RWPE2 (cell line): ENCODE results near the gene OR5B12.
"Not testable (repeated sequence)": the region's sequence is repeated elsewhere in the genome, so short reads cannot be mapped to it uniquely, and the experiment has no call there.

Experiments
- ATAC-seq: fragments of 200-7000 bp; cut with Tn5 transposase; 3 replicates; pipeline ENCODE4 v1.9.1; 2021; ENCODE audit warnings: low read depth
- DNase-seq: peaks from one replicate; pipeline ENCODE4 v3.0.0-alpha.2; 2020; ENCODE audit warnings: low spot score
- H3K27ac ChIP-seq: fragments of 450-650 bp; 2 replicates; pipeline ENCODE4 v1.5.1; 2017; ENCODE audit warnings: mild to moderate bottlenecking; ENCODE audit not compliant: poor library complexity, severe bottlenecking
- H3K27me3 ChIP-seq: fragments of 250-450 bp; sonication (Bioruptor Pico); 2 replicates; pipeline ENCODE4 v1.5.1; 2021; ENCODE audit warnings: mild to moderate bottlenecking, moderate library complexity; ENCODE audit not compliant: insufficient read depth, poor library complexity, severe bottlenecking
- H3K36me3 ChIP-seq: fragments of 250-450 bp; sonication (Bioruptor Pico); 2 replicates; pipeline ENCODE4 v1.5.1; 2020; ENCODE audit warnings: low read depth, mild to moderate bottlenecking, moderate library complexity
- H3K4me1 ChIP-seq: fragments of 250-450 bp; sonication (Bioruptor Pico); 2 replicates; pipeline ENCODE4 v1.5.1; 2021; ENCODE audit warnings: mild to moderate bottlenecking, moderate library complexity; ENCODE audit not compliant: insufficient read depth, poor library complexity, severe bottlenecking
- H3K4me3 ChIP-seq: fragments of 250-450 bp; sonication (Bioruptor Pico); 2 replicates; pipeline ENCODE4 v1.5.1; 2021; ENCODE audit warnings: mild to moderate bottlenecking, moderate library complexity; ENCODE audit not compliant: severe bottlenecking
- H3K9me3 ChIP-seq: fragments of 250-450 bp; sonication (Bioruptor Pico); 2 replicates; pipeline ENCODE4 v1.5.1; 2021; ENCODE audit warnings: mild to moderate bottlenecking, moderate library complexity; ENCODE audit not compliant: severe bottlenecking
- CTCF ChIP-seq: fragments of 450-650 bp; IDR thresholded peaks from one replicate; pipeline ENCODE4 v1.5.1; 2017; ENCODE audit warnings: mild to moderate bottlenecking, moderate library complexity; ENCODE audit not compliant: poor library complexity, severe bottlenecking

Gene OR5B12

GRCh38 chr11:58406774-58407173 lies 35.3 kb downstream of the OR5B12 start, which contains the start of gene OR5B3:
Gene OR5B3, minus strand, starts transcription at chr11:58406874. Its CDS starts 3,465 bp downstream, at chr11:58403409.
- Histone ChIP-seq H3K27me3 (no peaks in the 10 kb centered on the region), H3K27ac (no peak within 1 kb of the TSS), H3K4me3 (no peak within 1 kb of the TSS), H3K9me3 (peaks cover 1% of the 10 kb centered on the region), H3K4me1 (no peaks in the 10 kb centered on the region), H3K36me3 (no peaks in the 10 kb centered on the region)
- ATAC-seq, result no peak
- DNase-seq, result no peak
- TF ChIP-seq CTCF, result no peak

GRCh38 chr11:58399622-58400021 lies 42.4 kb downstream of the OR5B12 start:
- H3K27ac ChIP-seq, H3K27me3 ChIP-seq, H3K4me1 ChIP-seq, DNase-seq, H3K4me3 ChIP-seq, H3K9me3 ChIP-seq, H3K36me3 ChIP-seq: not testable (repeated sequence)
- ATAC-seq, result 0 out of 3 replicates have a peak, but pooled peaks have one; percentile 33

- Histone ChIP-seq H3K27me3 (no peaks in the 10 kb centered on the region), H3K4me1 (peaks cover 35% of the 10 kb centered on the region), H3K4me3 (no peak overlapping the region), H3K27ac (peak overlapping the region; percentile 96), H3K36me3 (no peaks in the 10 kb centered on the region), H3K9me3 (peaks cover 2% of the 10 kb centered on the region)
- no peak for ATAC-seq
- no peak for DNase-seq
- no peak for TF ChIP-seq CTCF
Observed at GRCh38 chr11:58395581-58395980, 46.5 kb downstream of the OR5B12 start.

- no peaks in the 10 kb centered on the region for H3K27me3 ChIP-seq
- DNase-seq, result no peak
- H3K4me3 ChIP-seq, result no peak overlapping the region
- no peaks in the 10 kb centered on the region for H3K36me3 ChIP-seq
- H3K27ac ChIP-seq, result peak overlapping the region; percentile 96
- peaks cover 35% of the 10 kb centered on the region for H3K4me1 ChIP-seq
- peak; percentile 89 for ATAC-seq
- H3K9me3 ChIP-seq, result peaks cover 2% of the 10 kb centered on the region
- no peak for TF ChIP-seq CTCF
Observed at GRCh38 chr11:58394195-58394594, 47.8 kb downstream of the OR5B12 start.

GRCh38 chr11:58392746-58393145 lies 49.3 kb downstream of the OR5B12 start:
- no peak overlapping the region for H3K4me3 ChIP-seq
- peaks cover 2% of the 10 kb centered on the region for H3K9me3 ChIP-seq
- DNase-seq (no peak), ATAC-seq (peak; percentile 87)
- H3K27me3 ChIP-seq, result no peaks in the 10 kb centered on the region
- peaks cover 35% of the 10 kb centered on the region for H3K4me1 ChIP-seq
- H3K27ac ChIP-seq, result peak overlapping the region; percentile 96
- H3K36me3 ChIP-seq, result no peaks in the 10 kb centered on the region
- no peak for TF ChIP-seq CTCF
